Stimulated activated CD4-positive, alpha-beta T cell treated with anti-CD3 and anti-CD28 coated beads, TNF-alpha, amount 100 ng/mL, for 4 hours (primary cell): ENCODE data around the gene UTP18.
"Not testable (repeated sequence)": the region's sequence is repeated elsewhere in the genome, so short reads cannot be mapped to it uniquely, and the experiment has no call there.

Experiments
- DNase-seq, 3 experiments: peaks; one replicate each; pipeline ENCODE4 v3.0.0-alpha.2; 2020; ENCODE audit warnings: low read depth in 3 of 3

Gene UTP18

GRCh38 chr17:51330861-51331503, 70.6 kb downstream of the UTP18 start:
- not testable (repeated sequence) for DNase-seq

- no peak for DNase-seq
Observed at GRCh38 chr17:51335006-51335590, 74.8 kb downstream of the UTP18 start.

GRCh38 chr17:51335883-51336822, 75.8 kb downstream of the UTP18 start:
- DNase-seq = no peak

GRCh38 chr17:51341457-51341856, 81.1 kb downstream of the UTP18 start:
- no peak for DNase-seq

- DNase-seq = no peak
Observed at GRCh38 chr17:51342257-51342656, 81.9 kb downstream of the UTP18 start.

GRCh38 chr17:51344532-51344931, 84.2 kb downstream of the UTP18 start:
- DNase-seq = no peak

- DNase-seq = no peak
Observed at GRCh38 chr17:51346218-51346982, 86.1 kb downstream of the UTP18 start.
